ENCODE measurements around the gene HEXIM2.

HEXIM2 gene

GRCh38 chr17:45170931-45171337 lies 9.3 kb downstream of the HEXIM2 start:
- no peak for TF ChIP-seq CTCF (IDR thresholded peaks at IDR 0.05)
- Histone ChIP-seq H3K27me3 (no peaks in the 10 kb centered on the region), H3K27ac (peak overlapping the region; percentile 88 to 96), H3K4me3 (peak overlapping the region; percentile 43 to 52), H3K4me1 (peaks cover 0 to 40% (median 32%) of the 10 kb centered on the region in 4 donors), H3K9me3 (no peaks in the 10 kb centered on the region), H3K36me3 (no peaks in the 10 kb centered on the region)
- intact Hi-C loops (cut with DNase I; ENCODE audit: low total_unique reads): no loop called here
- DNase-seq: peak; percentile 90 to 91

GRCh38 chr17:45171338-45172231 lies 9.9 kb downstream of the HEXIM2 start:
- DNase-seq: peak; percentile 58 to 74
- Histone ChIP-seq H3K36me3 (no peaks in the 10 kb centered on the region), H3K4me1 (peaks cover 0 to 45% (median 33%) of the 10 kb centered on the region in 4 donors), H3K27me3 (no peaks in the 10 kb centered on the region), H3K9me3 (no peaks in the 10 kb centered on the region), H3K4me3 (peak overlapping the region; percentile 43 to 52), H3K27ac (peak overlapping the region; percentile 88 to 96)
- TF ChIP-seq CTCF (IDR thresholded peaks at IDR 0.05): no peak
- intact Hi-C loops (cut with DNase I; ENCODE audit: low total_unique reads): no loop called here

GRCh38 chr17:45172232-45172540 lies 10.5 kb downstream of the HEXIM2 start:
- Histone ChIP-seq H3K4me1 (peaks cover 0 to 45% (median 33%) of the 10 kb centered on the region in 4 donors), H3K4me3 (peak overlapping the region; percentile 43 to 52)

GRCh38 chr17:45172541-45173286 lies 11.0 kb downstream of the HEXIM2 start:
- TF ChIP-seq CTCF (IDR thresholded peaks at IDR 0.05): peak in 1 of 2 experiments; percentile 22
- intact Hi-C loops (cut with DNase I; ENCODE audit: low total_unique reads): no loop called here
- peaks cover 0 to 45% (median 33%) of the 10 kb centered on the region in 4 donors for H3K4me1 ChIP-seq
- DNase-seq: peak; percentile 62 to 89
- no peaks in the 10 kb centered on the region for H3K36me3 ChIP-seq
- no peaks in the 10 kb centered on the region for H3K27me3 ChIP-seq
- H3K27ac ChIP-seq: peak overlapping the region; percentile 88 to 96
- peak overlapping the region; percentile 43 to 52 for H3K4me3 ChIP-seq
- H3K9me3 ChIP-seq: no peaks in the 10 kb centered on the region

More at GRCh38 chr17:45172232-45172540, 10.5 kb downstream of the HEXIM2 start:
- DNase-seq: no peak
- Histone ChIP-seq H3K36me3 (no peaks in the 10 kb centered on the region), H3K9me3 (no peaks in the 10 kb centered on the region), H3K27me3 (no peaks in the 10 kb centered on the region), H3K27ac (peak overlapping the region; percentile 88 to 96)
- intact Hi-C loops (cut with DNase I; ENCODE audit: low total_unique reads): no loop called here
- no peak for TF ChIP-seq CTCF (IDR thresholded peaks at IDR 0.05)

GRCh38 chr17:45175759-45176115 lies 14.1 kb downstream of the HEXIM2 start:
- Histone ChIP-seq H3K27ac (peak overlapping the region; percentile 45 to 55), H3K4me1 (peaks cover 0 to 40% (median 28%) of the 10 kb centered on the region in 4 donors), H3K36me3 (no peaks in the 10 kb centered on the region), H3K27me3 (no peaks in the 10 kb centered on the region), H3K9me3 (no peaks in the 10 kb centered on the region), H3K4me3 (no peak overlapping the region)
- DNase-seq: no peak
- TF ChIP-seq CTCF (IDR thresholded peaks at IDR 0.05): no peak
- intact Hi-C loops (cut with DNase I; ENCODE audit: low total_unique reads): no loop called here
